ENCODE measurements around the gene SGMS1. TPM values are rescaled to one million over a fixed set of nuclear protein-coding genes. Genes with fewer than 3 reads are reported as not detected.

The SGMS1 gene
- polyA plus RNA-seq, 1 donor (not counting 4 experiments of a cell fraction or from before 2014, with no cell fraction given): 18.3 TPM

GRCh38 chr10:50439806-50440205, 183.9 kb downstream of the SGMS1 start:
- TF ChIP-seq, protein P1, sequence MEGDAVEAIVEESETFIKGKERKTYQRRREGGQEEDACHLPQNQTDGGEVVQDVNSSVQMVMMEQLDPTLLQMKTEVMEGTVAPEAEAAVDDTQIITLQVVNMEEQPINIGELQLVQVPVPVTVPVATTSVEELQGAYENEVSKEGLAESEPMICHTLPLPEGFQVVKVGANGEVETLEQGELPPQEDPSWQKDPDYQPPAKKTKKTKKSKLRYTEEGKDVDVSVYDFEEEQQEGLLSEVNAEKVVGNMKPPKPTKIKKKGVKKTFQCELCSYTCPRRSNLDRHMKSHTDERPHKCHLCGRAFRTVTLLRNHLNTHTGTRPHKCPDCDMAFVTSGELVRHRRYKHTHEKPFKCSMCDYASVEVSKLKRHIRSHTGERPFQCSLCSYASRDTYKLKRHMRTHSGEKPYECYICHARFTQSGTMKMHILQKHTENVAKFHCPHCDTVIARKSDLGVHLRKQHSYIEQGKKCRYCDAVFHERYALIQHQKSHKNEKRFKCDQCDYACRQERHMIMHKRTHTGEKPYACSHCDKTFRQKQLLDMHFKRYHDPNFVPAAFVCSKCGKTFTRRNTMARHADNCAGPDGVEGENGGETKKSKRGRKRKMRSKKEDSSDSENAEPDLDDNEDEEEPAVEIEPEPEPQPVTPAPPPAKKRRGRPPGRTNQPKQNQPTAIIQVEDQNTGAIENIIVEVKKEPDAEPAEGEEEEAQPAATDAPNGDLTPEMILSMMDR (optimal IDR thresholded peaks at IDR 0.05 in 1 of 3, IDR thresholded peaks at IDR 0.05 in 1 of 3, conservative IDR thresholded peaks at IDR 0.05 in 1 of 3; ENCODE audit: extremely low read depth in 1 of 3, insufficient read depth in 2 of 3, low read length in 3 of 3): no peak
- no peak for TF ChIP-seq EZH2 (IDR thresholded peaks at IDR 0.05; ENCODE audit: low read length)
- Histone ChIP-seq H3K4me1 (ENCODE audit: control insufficient read depth, extremely low read depth, insufficient read depth, low read length) (no peaks in the 10 kb centered on the region), H3K9me1 (ENCODE audit: control insufficient read depth, extremely low read depth, insufficient read depth, low read length) (no peaks in the 10 kb centered on the region), H3K9me3 (ENCODE audit: control insufficient read depth, low read depth, low read length) (no peaks in the 10 kb centered on the region), H3K79me2 (ENCODE audit: control insufficient read depth, insufficient read depth, low read length) (no peaks in the 10 kb centered on the region), H3K9ac (ENCODE audit: control insufficient read depth, extremely low read depth, insufficient read depth, low read length) (no peak overlapping the region), H3K27me3 (ENCODE audit: control insufficient read depth, extremely low read depth, insufficient read depth, low read length) (no peaks in the 10 kb centered on the region), H3K4me3 (ENCODE audit: control insufficient read depth in 2 of 3, extremely low read depth in 1 of 3, insufficient read depth in 2 of 3, low read depth in 1 of 3, low read length in 3 of 3) (no peak overlapping the region), H2AFZ (ENCODE audit: control insufficient read depth, low read length) (no peak overlapping the region), H3K4me2 (ENCODE audit: control insufficient read depth, extremely low read depth, insufficient read depth, low read depth, low read length) (no peak overlapping the region), H4K20me1 (ENCODE audit: control insufficient read depth, extremely low read depth, insufficient read depth, low read length) (no peaks in the 10 kb centered on the region), H3K27ac (ENCODE audit: control insufficient read depth, insufficient read depth, low read length) (no peak overlapping the region), H3K36me3 (ENCODE audit: control insufficient read depth in 2 of 2, extremely low read depth in 1 of 2, insufficient read depth in 2 of 2, low read length in 2 of 2) (no peaks in the 10 kb centered on the region)
- DNase-seq (ENCODE audit: low read depth, low spot score) (no peak), FAIRE-seq (no peak)
- dilution Hi-C loops (cut with MboI; ENCODE audit: extremely low pct_ligation_motif_present, low sequenced_read_pairs): no loop called here

- no peaks in the 10 kb centered on the region for H3K79me2 ChIP-seq (ENCODE audit: control insufficient read depth, insufficient read depth, low read length)
- no peaks in the 10 kb centered on the region for H3K4me1 ChIP-seq (ENCODE audit: control insufficient read depth, extremely low read depth, insufficient read depth, low read length)
- H4K20me1 ChIP-seq (ENCODE audit: control insufficient read depth, extremely low read depth, insufficient read depth, low read length): no peaks in the 10 kb centered on the region
- no peak overlapping the region for H3K4me2 ChIP-seq (ENCODE audit: control insufficient read depth, extremely low read depth, insufficient read depth, low read depth, low read length)
- FAIRE-seq: no peak
- no peak overlapping the region for H3K9ac ChIP-seq (ENCODE audit: control insufficient read depth, extremely low read depth, insufficient read depth, low read length)
- no peak for TF ChIP-seq EZH2 (IDR thresholded peaks at IDR 0.05; ENCODE audit: low read length)
- TF ChIP-seq, protein P1 (optimal IDR thresholded peaks at IDR 0.05 in 1 of 3, IDR thresholded peaks at IDR 0.05 in 1 of 3, conservative IDR thresholded peaks at IDR 0.05 in 1 of 3; ENCODE audit: extremely low read depth in 1 of 3, insufficient read depth in 2 of 3, low read length in 3 of 3): no peak
- no peak overlapping the region for H3K27ac ChIP-seq (ENCODE audit: control insufficient read depth, insufficient read depth, low read length)
- H3K27me3 ChIP-seq (ENCODE audit: control insufficient read depth, extremely low read depth, insufficient read depth, low read length): no peaks in the 10 kb centered on the region
- dilution Hi-C loops (cut with MboI; ENCODE audit: extremely low pct_ligation_motif_present, low sequenced_read_pairs): no loop called here
- no peaks in the 10 kb centered on the region for H3K9me1 ChIP-seq (ENCODE audit: control insufficient read depth, extremely low read depth, insufficient read depth, low read length)
- no peak overlapping the region for H2AFZ ChIP-seq (ENCODE audit: control insufficient read depth, low read length)
- H3K4me3 ChIP-seq (ENCODE audit: control insufficient read depth in 2 of 3, extremely low read depth in 1 of 3, insufficient read depth in 2 of 3, low read depth in 1 of 3, low read length in 3 of 3): no peak overlapping the region
- no peak for DNase-seq (ENCODE audit: low read depth, low spot score)
- no peaks in the 10 kb centered on the region for H3K36me3 ChIP-seq (ENCODE audit: control insufficient read depth in 2 of 2, extremely low read depth in 1 of 2, insufficient read depth in 2 of 2, low read length in 2 of 2)
- H3K9me3 ChIP-seq (ENCODE audit: control insufficient read depth, low read depth, low read length): no peaks in the 10 kb centered on the region
Observed at GRCh38 chr10:50439187-50439586, 184.6 kb downstream of the SGMS1 start.
